Lower leg skin (tissue), 3 donors: ENCODE measurements around the gene XPC.

Source experiments
- CTCF ChIP-seq, 3 donors: fragments of 450-650 bp; IDR thresholded peaks; one replicate each; pipeline ENCODE4 v1.5.1; 2016; ENCODE audit warnings: antibody characterized with exemption in 3 of 3, mild to moderate bottlenecking in 3 of 3, moderate library complexity in 2 of 3
- POLR2A ChIP-seq, 2 donors: fragments of 450-650 bp; IDR thresholded peaks; one replicate each; pipeline ENCODE4 v1.6.1; 2016 to 2017; ENCODE audit warnings: antibody characterized with exemption in 2 of 2, mild to moderate bottlenecking in 1 of 2, moderate library complexity in 1 of 2

- TF ChIP-seq CTCF (IDR thresholded peaks at IDR 0.05) = no peak
- TF ChIP-seq POLR2A (IDR thresholded peaks at IDR 0.05) = no peak
Measured at GRCh38 chr3:14097616-14098391, 80.6 kb downstream of the XPC start.
